Nephron progenitor cell (in vitro differentiated cells): Measurements from ENCODE around the gene NTRK2.

ENCODE experiments used
- DNase-seq: peaks from one replicate; pipeline ENCODE4 v3.0.0; 2021
- H3K27ac Mint-ChIP-seq: 2 replicates; pipeline ENCODE4 v1.8.0; 2021; ENCODE audit warnings: mild to moderate bottlenecking, moderate library complexity, mixed read lengths
- H3K27me3 Mint-ChIP-seq: 2 replicates; pipeline ENCODE4 v1.8.0; 2021; ENCODE audit warnings: mild to moderate bottlenecking, low read depth, mixed read lengths; ENCODE audit not compliant: poor library complexity
- H3K36me3 Mint-ChIP-seq: 2 replicates; pipeline ENCODE4 v1.8.0; 2021; ENCODE audit warnings: low read depth, mixed read lengths
- H3K4me1 Mint-ChIP-seq: 2 replicates; pipeline ENCODE4 v1.8.0; 2021; ENCODE audit warnings: mixed read lengths
- H3K4me3 Mint-ChIP-seq: 2 replicates; pipeline ENCODE4 v1.8.0; 2021; ENCODE audit warnings: mild to moderate bottlenecking, moderate library complexity, mixed read lengths
- H3K9me3 Mint-ChIP-seq: 2 replicates; pipeline ENCODE4 v1.8.0; 2021; ENCODE audit warnings: mild to moderate bottlenecking, moderate library complexity, mixed read lengths
- TF ChIP-seq, protein P1 (sequence below): fragments of 200-600 bp; sonication (generic); IDR thresholded peaks from 2 replicates; pipeline ENCODE4 v1.5.0; 2021; ENCODE audit warnings: antibody characterized with exemption

Gene NTRK2

DNA sequence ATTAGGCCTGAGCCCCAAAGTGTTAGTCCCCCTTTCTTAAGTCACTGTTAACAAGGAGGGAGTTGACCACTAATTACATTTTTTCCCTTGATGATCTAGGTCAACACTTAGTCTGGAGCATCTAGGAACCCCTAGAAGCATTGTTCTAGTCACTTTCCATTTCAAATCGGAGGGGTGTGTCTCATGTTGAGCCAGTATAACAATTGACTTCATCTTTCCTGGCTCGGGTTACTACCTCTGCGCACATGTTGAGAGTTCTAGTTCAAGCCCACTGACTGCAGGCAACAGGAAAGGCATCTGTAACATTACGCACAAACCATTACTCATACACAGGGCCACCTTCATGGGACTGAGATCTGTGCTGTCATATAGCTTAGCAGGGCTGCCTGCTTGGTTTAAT lies 164.9 kb downstream of the NTRK2 start:
- H3K36me3 Mint-ChIP-seq = no peaks in the 10 kb centered on the region
- TF ChIP-seq, protein P1, sequence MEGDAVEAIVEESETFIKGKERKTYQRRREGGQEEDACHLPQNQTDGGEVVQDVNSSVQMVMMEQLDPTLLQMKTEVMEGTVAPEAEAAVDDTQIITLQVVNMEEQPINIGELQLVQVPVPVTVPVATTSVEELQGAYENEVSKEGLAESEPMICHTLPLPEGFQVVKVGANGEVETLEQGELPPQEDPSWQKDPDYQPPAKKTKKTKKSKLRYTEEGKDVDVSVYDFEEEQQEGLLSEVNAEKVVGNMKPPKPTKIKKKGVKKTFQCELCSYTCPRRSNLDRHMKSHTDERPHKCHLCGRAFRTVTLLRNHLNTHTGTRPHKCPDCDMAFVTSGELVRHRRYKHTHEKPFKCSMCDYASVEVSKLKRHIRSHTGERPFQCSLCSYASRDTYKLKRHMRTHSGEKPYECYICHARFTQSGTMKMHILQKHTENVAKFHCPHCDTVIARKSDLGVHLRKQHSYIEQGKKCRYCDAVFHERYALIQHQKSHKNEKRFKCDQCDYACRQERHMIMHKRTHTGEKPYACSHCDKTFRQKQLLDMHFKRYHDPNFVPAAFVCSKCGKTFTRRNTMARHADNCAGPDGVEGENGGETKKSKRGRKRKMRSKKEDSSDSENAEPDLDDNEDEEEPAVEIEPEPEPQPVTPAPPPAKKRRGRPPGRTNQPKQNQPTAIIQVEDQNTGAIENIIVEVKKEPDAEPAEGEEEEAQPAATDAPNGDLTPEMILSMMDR = no peak
- H3K27me3 Mint-ChIP-seq = no peaks in the 10 kb centered on the region
- H3K4me1 Mint-ChIP-seq = peaks cover 43% of the 10 kb centered on the region
- no peak for DNase-seq
- H3K4me3 Mint-ChIP-seq = no peak overlapping the region
- no peaks in the 10 kb centered on the region for H3K9me3 Mint-ChIP-seq
- no peak overlapping the region for H3K27ac Mint-ChIP-seq

DNA sequence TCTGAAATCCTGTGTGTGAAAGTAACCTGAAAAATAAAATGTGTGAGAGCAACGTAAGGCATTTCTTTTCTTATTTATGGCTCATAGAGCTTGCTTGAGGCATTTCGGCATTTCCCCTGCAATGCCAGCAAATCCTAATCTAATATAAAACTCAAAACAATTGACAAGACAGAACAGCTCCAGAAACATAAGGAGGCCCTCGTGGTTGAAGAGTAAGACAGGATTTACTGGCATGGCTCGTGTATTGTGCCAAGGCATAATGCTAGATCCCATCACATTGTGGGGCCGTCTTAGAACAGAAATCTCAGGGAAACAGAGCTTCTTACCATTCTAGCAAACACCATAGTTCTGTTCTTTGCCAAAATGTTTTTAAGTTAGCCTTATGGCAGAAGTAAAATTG lies 166.2 kb downstream of the NTRK2 start:
- no peaks in the 10 kb centered on the region for H3K27me3 Mint-ChIP-seq
- H3K27ac Mint-ChIP-seq = no peak overlapping the region
- H3K9me3 Mint-ChIP-seq = no peaks in the 10 kb centered on the region
- H3K4me3 Mint-ChIP-seq = no peak overlapping the region
- no peak for DNase-seq
- TF ChIP-seq, protein P1 = no peak
- H3K4me1 Mint-ChIP-seq = peaks cover 46% of the 10 kb centered on the region
- no peaks in the 10 kb centered on the region for H3K36me3 Mint-ChIP-seq

DNA sequence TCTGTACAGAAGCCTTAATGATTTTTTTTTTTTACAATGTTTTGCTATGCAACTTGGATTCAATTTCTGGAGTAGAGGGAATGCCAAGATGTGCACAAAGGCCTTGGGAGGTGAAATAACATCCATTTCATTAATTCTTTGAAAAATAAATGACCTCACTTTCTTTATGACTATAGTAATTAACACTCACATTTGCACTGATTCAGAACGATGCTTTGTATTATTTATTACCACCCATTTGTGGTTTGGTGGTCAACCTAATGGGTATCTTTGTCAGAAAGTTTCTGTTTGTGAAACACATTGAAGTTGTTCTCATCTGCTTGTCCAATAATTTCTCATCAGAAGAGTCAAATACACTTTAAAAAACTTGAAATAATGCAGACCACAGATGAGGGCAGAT lies 169.3 kb downstream of the NTRK2 start:
- TF ChIP-seq, protein P1 = no peak
- DNase-seq = no peak
- H3K9me3 Mint-ChIP-seq = peaks cover 1% of the 10 kb centered on the region
- H3K27me3 Mint-ChIP-seq = no peaks in the 10 kb centered on the region
- H3K36me3 Mint-ChIP-seq = no peaks in the 10 kb centered on the region
- no peak overlapping the region for H3K4me3 Mint-ChIP-seq
- H3K27ac Mint-ChIP-seq = no peak overlapping the region
- peaks cover 41% of the 10 kb centered on the region for H3K4me1 Mint-ChIP-seq

DNA sequence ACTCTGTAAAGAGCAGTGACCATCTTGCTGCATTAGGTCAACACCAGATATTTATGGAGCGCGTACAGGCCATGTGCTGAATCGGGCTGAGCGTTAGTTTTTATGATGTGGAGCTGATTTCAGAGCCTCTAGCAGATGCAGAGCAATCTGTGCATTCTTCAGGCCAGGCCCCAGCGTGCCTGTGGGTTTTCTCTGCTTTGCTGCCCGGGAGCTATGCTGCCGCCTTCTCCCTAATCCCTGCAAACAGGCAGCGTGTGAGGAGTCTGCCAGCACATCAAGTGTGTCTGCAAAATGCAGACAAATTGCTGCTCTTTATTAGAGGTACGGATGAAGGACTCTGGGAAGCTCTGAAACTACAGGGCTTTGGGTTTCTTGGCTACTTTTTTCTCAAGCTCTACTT lies 170.0 kb downstream of the NTRK2 start:
- Mint-ChIP-seq H3K9me3 (peaks cover 3% of the 10 kb centered on the region), H3K27ac (no peak overlapping the region), H3K4me3 (no peak overlapping the region), H3K36me3 (no peaks in the 10 kb centered on the region), H3K27me3 (no peaks in the 10 kb centered on the region), H3K4me1 (peaks cover 41% of the 10 kb centered on the region)
- DNase-seq = peak; percentile 56
- TF ChIP-seq, protein P1 = no peak

DNA sequence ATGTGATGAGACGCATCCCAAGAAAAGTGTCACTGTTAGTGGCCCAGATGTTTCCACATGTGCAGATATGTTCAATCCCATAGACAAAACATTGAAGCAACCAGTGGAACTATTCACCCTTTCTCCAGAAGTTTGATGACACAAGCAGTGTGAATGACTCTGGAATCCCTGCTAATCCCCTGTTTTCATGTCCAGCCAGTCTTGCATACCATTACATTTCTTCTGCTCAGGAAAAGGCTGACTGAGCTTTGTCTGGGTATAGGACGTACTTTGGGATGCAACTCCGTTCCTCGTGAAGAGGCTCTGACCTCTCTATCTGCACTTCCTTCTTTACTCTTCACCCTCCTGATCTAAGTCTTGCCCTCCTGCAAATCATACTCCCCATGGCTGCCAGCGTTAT lies 172.4 kb downstream of the NTRK2 start:
- peaks cover 39% of the 10 kb centered on the region for H3K4me1 Mint-ChIP-seq
- no peak overlapping the region for H3K4me3 Mint-ChIP-seq
- H3K36me3 Mint-ChIP-seq = no peaks in the 10 kb centered on the region
- H3K27me3 Mint-ChIP-seq = no peaks in the 10 kb centered on the region
- DNase-seq = no peak
- TF ChIP-seq, protein P1 = no peak
- no peak overlapping the region for H3K27ac Mint-ChIP-seq
- H3K9me3 Mint-ChIP-seq = peaks cover 12% of the 10 kb centered on the region

DNA sequence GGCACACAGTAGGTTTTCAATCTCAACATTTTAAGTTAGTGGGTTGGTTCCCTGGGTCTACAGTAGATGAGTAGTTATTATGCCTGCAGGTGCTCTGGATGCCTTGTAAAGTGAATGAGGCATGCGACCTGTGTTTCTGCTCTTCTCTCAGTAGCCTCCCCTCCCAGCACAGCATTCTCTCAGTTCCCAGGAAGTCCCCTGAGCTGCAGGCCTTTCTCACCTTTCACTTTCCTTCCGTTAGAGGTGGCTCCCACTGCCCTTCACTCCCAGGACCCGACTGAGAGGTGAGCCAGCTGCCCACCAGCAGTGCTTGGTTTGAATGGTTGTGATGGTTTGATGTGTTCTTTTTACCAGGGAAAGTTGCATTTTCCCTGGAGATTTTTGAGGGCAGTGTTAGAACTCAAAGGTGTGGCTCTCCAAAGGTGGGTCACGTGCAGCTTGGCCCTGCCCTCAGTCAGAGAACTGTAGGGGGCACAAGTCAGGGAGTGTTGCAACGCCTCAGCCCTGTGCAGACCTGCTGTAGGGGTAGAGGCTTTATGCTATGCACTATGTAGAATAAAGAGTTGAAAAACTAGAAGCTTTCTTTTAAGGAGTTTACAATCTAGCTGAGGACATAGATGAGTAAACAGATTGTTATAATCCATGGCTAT lies 173.8 kb downstream of the NTRK2 start:
- H3K4me3 Mint-ChIP-seq = no peak overlapping the region
- no peaks in the 10 kb centered on the region for H3K27me3 Mint-ChIP-seq
- peaks cover 45% of the 10 kb centered on the region for H3K4me1 Mint-ChIP-seq
- H3K36me3 Mint-ChIP-seq = no peaks in the 10 kb centered on the region
- H3K9me3 Mint-ChIP-seq = peaks cover 12% of the 10 kb centered on the region
- H3K27ac Mint-ChIP-seq = no peak overlapping the region
- TF ChIP-seq, protein P1 = no peak
- no peak for DNase-seq
